HS-5 (cell line): ENCODE measurements around the gene ZNF593OS.

Source experiments
- DNase-seq: peaks from one replicate; pipeline ENCODE4 v3.0.0-alpha.2; 2012; ENCODE audit warnings: low read depth

ZNF593OS gene

DNA sequence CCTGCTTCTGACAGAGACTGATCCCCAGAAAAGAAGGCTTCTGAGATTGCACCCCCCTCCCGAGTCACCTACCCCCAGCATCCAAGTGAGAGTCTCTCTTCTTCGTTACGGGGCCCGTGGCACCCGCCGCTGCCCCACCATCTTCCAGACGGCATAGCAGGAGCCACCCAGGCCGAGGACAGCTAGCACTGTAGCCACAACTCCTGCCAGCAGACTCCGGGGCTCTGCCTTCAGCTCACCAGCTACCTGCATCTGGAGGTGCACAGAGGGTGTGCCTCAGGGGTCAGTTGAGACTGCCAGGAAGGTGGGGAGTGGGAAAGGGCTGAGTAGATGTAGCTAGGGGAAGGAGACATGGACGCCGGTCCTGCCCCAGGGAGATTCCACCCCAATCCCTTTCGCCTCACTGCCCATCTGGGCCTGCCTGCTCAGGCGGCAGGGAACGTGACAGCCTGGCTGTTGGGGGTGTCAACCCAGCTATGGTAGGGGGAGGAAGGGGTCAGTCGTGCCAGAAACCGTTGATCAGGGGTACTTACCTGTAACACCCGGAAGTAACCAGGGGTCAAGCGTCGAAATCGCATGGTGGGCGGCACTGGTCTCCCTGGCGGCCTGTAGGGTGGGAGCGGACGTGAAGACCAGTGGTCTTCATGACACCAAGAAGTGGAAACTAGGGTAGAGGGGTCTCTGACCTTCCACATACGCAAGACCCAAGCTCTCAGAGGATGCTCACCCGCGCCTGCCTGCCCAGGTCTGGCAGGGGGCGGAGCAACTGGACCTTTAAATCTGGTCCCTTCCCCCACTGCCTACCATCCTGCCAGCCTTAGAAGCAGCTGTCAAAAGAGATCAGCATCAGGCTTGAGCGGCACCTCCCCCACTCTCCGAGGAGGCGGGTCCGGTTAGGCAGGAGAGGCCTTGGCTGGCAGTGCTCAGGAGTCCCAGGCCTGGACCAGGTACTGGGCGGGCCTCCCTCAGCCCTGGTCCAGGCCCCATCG is at the start of gene ZNF593OS:
Gene ZNF593OS (minus strand): TSS at position 749 of the 989 bp plus-strand sequence. CDS start 171 bp downstream, at position 578.
- DNase-seq, result no peak

DNA sequence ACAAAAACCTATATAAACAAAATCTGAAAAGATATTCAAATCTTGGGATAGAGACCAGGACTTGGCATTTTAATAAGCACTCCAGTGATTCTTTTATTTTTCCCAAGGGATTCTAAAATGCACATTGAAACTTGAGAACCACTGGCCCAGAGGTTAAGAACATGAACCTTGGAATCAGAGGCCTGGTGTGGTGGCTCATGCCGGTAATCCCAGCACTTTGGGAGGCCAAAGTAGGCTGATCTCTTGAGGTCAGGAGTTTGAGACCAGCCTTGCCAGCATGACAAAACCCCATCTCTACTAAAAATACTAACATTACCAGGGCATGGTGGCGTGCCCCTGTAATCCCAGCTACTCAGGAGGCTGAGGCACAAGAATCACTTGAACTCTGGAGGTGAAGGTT is 49.5 kb upstream of the ZNF593OS start:
- DNase-seq, result no peak

- no peak for DNase-seq
These were observed 48.7 kb upstream of the ZNF593OS start for GRCh38 chr1:26220199-26220912.

GRCh38 chr1:26218906-26219494 is 47.4 kb upstream of the ZNF593OS start:
- no peak for DNase-seq

- no peak for DNase-seq
These were observed 43.6 kb upstream of the ZNF593OS start for GRCh38 chr1:26215246-26215645.

GRCh38 chr1:26213335-26213905 is 41.8 kb upstream of the ZNF593OS start:
- DNase-seq, result no peak

GRCh38 chr1:26212726-26213125 is 41.1 kb upstream of the ZNF593OS start:
- no peak for DNase-seq

DNA sequence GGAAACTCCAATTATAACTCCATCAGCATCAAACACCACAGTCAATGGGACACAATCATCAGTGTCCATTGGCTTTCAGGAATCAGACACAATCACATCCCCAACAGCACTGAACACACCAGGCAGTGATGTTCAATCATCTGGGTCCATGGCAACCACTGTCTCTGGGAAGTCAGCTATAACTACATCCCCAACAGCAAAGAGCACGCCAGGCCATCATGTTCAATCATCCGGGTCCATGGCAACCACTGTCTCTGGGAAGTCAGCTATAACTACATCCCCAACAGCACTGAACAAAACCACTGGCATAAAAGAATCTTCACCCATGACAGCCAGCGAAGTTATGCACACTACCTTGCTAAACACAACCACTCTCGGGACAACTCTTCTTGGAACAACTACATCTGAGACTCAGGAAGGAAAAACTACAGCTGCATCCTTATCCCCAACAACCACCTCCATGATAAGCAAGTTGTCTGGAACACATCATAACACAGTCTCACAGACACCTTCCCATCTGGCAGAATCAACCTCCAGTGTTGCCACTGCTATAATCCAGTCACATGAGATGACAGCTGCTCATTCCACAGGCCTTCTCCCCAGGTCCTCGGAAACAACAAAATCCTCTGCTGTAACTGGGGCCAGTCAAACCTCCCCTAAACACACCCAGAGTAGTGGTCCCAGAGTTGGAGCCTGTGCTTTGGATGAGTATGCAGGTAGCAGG is 38.7 kb upstream of the ZNF593OS start:
- DNase-seq, result no peak

DNA sequence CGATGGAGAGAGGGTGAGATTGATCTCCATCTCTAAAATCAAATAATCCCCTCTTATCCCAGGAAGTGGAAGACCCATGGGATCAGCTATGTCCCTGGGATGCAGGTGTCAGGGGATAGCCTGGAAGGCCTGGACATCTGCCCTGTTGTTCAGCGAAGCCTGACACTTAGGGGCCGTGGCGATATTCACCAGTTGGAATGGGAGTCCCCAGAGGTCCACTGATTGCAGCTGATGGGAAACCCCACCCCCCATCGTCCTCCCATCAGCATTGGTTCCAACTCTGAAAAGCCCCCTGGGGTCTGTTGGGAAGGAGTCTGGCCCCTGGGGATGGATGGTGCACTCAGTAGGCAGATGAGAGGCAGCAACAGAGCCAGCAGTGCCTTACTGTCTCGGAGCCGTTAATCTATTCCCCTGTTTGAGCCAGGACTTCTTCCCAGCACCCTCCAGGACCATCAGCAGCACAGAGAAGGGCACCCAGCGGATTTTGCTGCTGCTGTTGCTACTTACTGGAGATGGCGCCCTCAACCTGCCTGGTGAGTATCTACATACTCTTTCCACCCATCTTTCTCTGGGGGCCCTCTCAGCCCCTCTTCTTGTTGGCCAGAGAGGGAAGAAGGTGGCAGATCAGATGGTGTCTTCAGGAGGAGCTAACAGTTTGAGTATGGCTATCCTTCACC is 32.1 kb upstream of the ZNF593OS start:
- no peak for DNase-seq

DNA sequence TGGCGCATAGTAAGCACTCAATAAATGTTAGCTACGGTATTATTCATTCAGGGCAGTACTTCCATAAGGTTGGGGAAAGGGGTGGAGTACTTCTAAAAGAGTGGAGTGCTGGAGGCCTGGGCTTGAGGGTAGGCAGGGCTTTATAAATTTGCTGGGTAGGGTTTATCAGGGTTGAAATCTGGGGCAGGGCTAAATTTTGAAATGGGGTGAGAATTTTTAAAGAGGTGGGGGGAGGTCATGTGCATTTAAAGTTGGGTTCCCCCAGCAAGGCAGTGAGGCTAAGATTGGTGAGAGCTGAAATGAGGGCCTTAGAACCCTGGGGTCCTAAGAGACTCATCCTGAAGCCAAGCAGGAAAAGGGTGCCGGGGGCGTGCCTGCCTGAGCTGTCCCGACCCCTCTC is 28.8 kb upstream of the ZNF593OS start:
- no peak for DNase-seq

- DNase-seq, result no peak
These were observed 26.2 kb upstream of the ZNF593OS start for GRCh38 chr1:26197813-26198212.

DNA sequence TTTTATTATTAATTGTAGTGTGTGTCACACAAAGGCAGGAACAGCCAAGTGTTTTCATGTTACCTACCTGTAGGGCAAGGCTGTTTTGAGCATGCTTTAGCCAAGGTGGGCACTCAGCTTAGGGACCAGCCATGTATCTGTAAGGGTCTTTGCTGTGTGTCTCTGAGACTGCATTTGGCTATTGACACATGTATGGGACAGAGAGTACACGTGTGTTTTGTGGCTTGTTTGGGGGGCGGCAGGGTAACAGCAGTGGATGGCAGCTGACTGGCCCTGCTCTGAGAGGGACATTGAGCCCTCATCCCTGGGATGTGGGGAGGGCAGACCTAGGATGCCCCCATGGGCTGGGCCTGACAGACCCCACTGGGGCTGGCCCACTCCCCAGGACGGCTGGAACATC is 25.7 kb upstream of the ZNF593OS start:
- no peak for DNase-seq

DNA sequence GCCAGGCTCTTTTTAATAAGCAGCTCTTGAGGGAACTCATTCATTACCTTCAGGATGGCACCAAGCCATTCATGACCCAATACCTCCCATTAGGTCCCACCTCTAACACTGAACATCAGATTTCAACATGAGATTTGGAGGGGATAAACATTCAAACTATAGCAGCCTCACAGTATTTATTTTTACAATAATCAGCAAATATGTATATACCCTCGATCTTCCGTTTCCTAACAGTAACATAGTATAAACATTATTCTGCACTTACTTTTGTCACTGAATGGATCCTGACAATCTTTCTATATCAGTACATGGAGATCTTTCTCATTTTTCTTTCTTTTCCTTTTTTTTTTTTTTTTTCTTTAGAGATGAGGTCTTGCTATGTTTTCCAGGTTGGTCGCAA is 24.2 kb upstream of the ZNF593OS start:
- DNase-seq, result no peak

DNA sequence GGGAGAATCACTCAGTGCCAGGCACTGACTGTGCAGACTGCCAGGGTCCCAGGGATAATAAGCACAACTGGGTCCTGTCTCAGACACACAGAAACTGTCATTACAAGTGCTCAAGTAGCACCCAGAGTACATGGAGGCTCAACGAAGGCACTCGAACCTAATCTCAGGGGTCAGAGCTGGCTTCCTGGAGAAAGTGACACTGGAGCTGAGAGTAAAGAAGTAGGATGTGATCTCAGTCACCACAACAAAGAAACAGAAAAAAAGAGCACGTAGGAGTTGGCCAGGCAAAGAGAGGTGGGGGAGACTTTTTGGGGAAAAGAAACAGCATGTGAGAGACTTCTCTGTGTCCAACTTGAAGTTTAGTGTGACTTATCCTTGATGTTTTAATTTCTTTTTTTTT is 20.1 kb upstream of the ZNF593OS start:
- no peak for DNase-seq

GRCh38 chr1:26190373-26190987 is 18.8 kb upstream of the ZNF593OS start, which contains the start of gene CATSPER4:
Gene CATSPER4 (plus strand): TSS chr1:26190602. CDS start chr1:26190628, 26 bp downstream.
- DNase-seq, result no peak

DNA sequence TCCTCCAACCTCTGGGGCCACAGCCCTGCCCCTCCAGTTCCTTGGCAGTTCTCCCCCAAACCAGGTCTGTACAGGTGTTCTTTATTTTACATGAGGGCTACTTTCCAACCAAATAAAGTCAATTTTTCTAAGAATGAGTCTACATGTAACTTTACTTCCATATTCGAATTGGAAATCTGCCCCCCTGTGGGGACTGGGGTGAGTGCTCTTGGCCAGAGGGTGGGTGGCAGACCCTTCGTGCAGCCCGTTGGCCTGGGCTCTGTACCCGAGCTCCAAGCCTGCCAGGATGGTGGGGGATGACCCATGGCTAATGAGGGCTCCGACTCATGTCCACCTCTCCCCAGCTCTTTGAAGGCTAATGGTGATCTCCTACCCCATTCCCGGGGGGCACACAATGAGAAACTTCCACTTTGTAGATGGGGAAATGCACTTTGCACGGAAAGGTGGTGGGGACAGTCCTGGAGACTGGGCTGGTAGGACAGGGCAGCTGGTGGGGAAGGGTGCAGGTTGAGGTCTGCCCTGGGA is 18.2 kb upstream of the ZNF593OS start:
- DNase-seq, result no peak

GRCh38 chr1:26189331-26189730 is 17.7 kb upstream of the ZNF593OS start:
- DNase-seq, result no peak

- DNase-seq, result no peak
These were observed 16.8 kb upstream of the ZNF593OS start for GRCh38 chr1:26188477-26188876.

DNA sequence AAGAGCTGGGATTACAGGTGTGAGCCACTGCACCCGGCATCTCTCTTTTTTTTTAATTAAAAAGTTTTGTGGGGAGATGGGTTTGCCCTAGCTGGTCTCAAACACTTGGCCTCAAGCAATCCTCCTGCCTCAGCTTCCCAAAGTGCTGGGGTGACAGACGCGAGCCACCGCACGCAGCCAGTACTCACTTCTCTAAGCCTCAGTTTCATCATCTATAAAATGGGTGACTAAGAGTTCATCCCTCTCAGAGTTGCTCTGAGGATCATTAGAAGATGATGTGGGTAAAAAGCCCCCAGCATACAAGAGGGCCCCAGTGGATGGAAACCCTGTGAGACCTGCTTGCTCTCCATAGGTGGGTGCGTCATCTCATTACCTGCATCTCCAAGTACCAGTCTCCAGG is 16.2 kb upstream of the ZNF593OS start:
- no peak for DNase-seq

DNA sequence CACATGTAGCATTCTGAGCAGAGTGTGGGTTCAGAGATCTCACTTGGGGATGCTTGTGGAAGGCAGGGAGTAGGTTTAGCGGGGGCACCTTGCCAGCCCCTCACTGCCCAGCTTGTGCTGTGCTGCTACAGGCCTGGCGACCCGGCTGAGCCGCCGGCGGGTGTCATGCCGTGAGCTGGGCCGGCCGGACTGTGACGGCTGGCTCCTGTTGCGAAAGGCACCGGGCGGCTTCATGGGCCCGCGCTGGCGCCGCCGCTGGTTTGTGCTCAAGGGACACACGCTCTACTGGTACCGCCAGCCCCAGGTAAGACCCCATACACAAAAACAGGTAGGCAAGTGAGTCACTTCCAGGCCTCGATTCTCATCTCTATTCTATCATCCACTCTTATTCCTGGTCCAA is 13.3 kb upstream of the ZNF593OS start:
- DNase-seq, result no peak
